Measurements from ENCODE around the gene LLGL2.

Gene LLGL2

DNA sequence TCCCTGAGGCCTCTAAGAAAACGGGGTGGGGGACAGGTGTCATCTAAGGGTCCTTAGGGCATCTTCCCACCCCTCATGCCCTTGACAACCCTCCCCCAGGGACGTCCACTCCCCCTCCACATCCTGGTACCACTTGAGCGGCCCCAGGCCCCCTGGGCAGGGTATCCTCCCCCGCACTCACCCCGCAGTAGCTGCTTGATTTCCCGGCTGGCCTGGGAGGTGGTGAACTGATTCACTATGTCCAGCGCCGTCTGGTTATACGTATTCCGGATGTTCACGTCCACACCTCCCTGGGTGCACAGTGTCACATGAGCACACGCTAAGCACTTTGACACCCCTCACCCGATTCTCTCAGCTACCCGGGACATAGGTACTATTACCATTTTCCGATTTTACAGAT is 19.9 kb upstream of the LLGL2 start:
- FAIRE-seq = no peak
- no peak for DNase-seq (ENCODE audit: extremely low spot score, insufficient read length, low read depth)

DNA sequence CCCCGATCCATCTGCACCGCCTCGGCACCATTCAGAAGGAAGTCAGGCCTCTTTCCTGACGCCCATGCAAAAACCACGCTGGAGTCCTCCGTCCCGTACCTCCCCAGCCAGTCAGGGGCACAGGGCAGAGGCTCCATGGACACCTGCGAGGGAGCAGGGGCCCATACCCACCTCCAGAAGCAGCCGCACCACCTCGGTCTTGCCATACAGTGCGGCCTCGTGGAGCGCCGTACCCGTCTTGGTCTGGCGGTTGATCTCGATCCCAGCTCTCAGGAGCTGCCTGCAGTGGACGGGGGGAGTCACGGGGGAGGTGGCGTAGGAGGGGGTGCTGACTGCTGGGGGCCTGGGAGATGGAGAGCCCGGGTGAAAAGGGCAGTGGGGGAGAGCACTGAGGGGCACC is 19.4 kb upstream of the LLGL2 start:
- DNase-seq (ENCODE audit: extremely low spot score, insufficient read length, low read depth) (no peak), FAIRE-seq (no peak)

DNA sequence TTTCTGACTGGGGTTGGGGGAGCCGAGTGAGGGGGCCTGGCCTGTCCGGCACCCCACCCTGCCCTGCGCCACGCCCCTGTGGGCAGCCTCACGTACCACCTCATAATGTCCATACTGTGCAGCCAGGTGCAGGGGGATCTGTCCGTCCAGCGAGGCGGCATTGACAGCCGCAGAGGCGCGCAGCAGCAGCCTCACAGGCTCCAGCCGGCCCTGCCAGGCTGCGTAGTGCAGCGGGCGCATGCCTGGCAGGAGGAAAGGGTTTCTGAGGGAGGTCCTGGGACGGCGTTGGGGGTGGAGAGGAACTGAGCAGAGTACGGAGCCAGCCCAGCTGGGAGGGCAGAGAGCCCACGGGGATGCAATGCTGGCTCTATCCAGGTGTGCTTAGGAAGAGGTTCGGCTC is 18.6 kb upstream of the LLGL2 start:
- FAIRE-seq (no peak), DNase-seq (ENCODE audit: extremely low spot score, insufficient read length, low read depth) (no peak)

DNA sequence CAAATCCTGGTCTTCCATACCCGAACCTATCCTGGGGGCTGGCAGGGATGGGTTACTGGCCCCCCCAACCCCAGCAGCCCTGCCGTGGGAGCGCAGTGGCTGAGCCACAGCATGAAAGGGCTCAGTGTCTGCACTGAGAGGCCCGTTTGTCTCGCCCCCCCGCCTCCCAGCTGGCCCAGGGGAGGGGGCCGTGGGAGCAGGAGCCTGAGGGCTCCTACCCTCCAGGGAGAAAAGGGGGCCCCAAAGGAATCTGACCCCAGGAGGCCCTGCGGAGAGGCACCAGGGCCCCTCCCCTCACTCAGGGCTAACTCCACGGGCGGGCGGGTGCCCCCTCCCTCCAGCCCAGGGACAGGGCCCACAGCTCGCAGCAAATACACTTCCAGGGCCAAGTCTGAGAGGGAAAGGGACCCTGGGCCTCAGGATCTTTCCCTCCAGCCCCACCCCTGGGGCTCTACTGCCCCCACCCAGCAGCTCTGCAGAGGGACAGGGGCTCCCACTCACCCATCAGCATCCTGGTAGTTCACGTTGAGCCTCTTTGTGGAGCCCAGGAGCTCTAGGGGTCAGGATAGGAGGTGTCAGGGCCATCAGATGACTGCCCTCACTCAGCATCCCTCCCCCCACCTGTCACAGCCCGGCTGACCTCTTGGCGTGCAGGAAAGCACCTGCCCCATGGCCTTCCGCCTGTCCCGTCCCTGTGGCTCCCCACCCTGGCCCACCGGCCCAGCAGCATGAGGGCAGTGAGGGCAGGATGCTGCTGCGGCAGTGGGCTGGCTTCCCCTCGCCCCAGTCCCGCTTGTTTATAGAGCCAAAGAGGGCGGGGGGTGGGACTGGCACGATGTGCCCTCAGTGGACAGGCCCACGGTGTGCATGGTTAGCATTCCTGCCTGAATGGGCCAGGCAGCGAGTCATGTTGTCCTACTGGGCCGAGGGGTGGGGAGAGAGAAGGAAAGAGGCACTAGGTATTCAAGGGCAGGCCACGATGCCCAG is 17.5 kb upstream of the LLGL2 start:
- DNase-seq (ENCODE audit: extremely low spot score, insufficient read length, low read depth) (no peak), FAIRE-seq (no peak)

DNA sequence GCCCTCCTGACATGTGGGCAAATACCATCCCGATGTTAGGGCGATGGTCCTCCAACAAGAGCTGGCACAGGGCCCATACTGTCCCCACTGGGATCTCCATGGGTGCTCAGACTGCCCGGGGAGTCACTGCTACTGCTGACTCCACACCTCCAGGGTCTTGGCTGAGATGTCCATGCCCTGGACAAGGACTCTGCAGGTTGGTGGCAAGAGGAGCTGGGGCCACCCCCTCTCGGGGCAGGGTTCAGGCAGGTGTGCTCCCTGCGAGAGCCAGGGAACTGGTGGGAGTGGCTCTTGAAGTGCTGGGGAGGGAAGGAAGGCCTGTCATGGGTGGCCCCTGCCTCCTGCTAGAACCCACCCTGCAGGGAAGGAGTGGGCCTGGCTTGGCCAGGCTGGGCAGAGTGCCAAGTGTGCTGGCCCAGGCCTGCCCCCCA is 16.6 kb upstream of the LLGL2 start:
- DNase-seq (ENCODE audit: extremely low spot score, insufficient read length, low read depth) = no peak
- no peak for FAIRE-seq

DNA sequence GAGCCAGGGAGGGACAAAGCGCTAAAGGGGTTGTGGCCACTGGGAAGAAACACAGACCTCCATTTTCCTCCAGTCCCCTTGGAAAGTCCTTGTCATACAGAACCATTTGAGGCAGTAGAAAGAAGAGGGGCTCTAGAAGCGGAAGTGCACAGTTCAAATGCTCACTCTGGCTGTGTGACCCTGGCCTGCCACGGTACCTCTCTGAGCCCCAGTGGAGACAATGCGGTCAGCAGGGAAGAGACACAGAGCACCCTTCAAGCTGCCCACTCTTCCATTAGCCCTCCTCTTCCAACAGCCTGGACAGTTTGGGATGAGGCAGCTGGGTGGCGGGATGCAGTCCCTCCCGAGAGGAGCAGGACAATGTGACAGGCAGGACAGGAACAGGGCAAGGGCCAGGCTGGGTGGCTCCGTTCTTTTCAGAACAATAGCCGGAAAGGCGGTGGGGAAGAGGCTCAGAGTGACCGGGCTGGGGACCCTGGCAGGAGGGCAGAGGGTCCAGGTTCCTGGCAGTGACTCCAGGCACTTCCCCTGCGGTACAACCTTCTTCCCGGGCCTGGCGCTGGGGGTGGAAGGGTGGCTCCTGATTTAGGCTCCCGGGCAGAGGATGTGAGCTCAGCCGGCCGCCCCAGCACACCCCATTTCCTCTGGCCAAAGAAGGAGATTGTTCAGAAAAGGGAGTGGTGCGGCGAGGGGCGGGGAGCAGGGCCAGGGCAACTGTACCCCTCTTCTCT is 15.8 kb upstream of the LLGL2 start:
- DNase-seq (ENCODE audit: extremely low spot score, insufficient read length, low read depth) (no peak), FAIRE-seq (no peak)

DNA sequence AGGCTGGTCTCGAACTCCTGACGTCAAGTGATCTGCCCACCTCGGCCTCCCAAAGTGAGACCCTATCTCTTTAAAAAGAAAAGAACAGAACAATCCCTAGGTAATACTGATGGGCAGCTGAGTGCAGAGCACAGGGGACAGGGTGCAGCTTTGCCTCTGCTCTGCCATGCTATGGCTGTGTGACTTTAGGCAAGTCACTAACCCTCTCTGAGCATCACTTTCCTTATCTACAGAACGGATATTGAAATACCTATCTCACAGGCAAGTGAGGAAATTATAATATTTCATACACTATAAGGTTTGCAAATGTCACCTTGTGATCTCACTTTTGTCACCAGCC is 14.3 kb upstream of the LLGL2 start:
- no peak for FAIRE-seq

DNA sequence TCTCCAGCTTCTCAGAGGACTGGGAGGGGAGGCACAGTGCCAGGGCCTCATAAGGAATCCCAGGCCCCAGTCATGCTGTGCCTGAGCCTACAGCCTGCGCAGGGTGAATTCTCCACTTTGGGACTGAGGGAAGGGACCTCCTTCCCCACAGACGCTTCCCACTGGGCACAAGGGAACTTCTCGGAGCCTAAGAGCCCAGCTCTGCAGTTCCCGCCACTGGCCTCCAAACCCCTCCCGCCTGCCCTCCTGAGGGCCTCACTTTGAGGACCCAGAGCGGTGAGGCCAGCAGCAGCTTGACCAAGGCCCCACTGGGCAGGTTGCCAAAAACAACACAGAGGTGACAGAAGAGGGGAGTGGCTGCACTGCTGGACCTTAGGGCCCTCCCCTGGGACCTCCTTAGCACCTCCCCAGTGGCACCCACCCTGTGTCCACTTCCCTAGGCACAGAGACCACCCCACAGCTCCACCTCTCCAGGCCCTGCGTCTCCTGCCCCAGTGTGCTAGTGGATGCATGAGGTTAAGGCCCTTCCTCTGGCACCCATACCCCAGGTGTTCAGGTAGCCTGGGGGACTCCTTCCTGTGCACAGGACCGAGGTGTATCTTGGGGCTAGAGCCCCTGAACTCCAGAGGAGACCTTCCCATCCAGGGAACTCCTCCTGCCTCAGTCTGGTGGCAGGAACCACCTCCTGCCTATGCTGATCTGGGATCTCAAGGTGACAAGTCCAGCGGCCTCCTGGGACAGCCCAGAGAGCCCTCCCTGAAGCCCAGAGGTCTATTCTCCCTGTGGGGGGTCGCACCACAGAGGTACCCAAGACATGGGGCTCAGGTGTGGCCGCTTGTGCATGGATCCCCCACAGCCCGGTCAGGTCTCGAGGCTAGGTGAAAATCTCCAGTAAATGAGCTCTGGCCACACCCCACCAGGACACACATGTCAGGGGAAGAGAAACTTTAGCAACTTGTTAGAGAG is 13.6 kb upstream of the LLGL2 start:
- DNase-seq (ENCODE audit: extremely low spot score, insufficient read length, low read depth) = no peak
- FAIRE-seq = no peak

More for the DNA sequence above, 14.3 kb upstream of the LLGL2 start:
- no peak for DNase-seq (ENCODE audit: extremely low spot score, insufficient read length, low read depth)

DNA sequence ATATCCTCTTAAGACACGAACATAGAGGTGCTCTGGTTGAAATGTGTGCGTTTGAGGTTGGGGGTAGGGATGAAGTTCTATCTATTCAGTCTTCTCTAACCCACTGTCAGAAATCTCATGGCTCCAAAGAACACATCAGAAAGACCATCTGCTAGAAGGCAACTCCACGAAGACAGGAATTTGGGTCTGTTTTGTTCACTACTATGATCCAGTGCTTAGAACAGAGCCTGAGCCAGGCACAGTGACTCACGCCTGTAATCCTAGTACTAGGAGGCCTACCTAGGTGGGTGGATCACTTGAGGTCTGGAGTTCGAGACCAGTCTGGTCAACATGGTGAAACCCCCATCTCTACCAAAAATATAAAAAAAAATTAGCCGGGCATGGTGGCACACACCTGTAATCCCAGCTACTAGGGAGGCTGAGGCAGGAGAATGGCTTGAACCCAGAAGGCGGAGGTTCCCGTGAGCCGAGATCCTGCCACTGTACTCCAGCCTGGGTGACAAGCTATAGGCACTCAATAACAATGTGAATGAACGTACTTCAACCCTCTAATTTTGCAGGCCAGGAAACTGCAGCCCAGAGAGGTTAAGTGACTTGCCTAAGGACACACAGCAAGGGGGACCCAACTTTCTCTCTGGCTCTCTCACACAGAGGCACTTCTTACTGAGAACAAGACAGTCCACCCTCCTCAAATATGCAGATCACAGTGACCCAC is 12.4 kb upstream of the LLGL2 start:
- no peak for FAIRE-seq
- DNase-seq (ENCODE audit: extremely low spot score, insufficient read length, low read depth) = no peak

DNA sequence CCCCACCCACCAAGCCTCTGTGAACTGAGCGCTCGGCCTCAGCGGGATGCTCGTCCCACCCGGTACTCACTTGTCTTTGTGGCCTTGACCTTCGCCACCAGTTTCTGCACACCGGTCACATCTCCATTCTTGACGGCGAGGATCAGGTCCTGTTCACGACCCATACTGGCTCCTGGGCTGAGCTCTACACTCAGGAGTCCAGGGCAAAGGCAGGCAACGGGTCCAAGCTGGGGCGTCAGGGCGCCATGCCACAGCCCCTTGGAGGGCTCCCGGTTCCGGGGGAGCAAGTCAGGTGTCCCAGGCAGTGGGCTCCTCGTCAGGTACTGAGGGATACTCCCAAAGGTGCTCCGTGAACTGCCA is 11.9 kb upstream of the LLGL2 start:
- FAIRE-seq (no peak), DNase-seq (ENCODE audit: extremely low spot score, insufficient read length, low read depth) (no peak)

DNA sequence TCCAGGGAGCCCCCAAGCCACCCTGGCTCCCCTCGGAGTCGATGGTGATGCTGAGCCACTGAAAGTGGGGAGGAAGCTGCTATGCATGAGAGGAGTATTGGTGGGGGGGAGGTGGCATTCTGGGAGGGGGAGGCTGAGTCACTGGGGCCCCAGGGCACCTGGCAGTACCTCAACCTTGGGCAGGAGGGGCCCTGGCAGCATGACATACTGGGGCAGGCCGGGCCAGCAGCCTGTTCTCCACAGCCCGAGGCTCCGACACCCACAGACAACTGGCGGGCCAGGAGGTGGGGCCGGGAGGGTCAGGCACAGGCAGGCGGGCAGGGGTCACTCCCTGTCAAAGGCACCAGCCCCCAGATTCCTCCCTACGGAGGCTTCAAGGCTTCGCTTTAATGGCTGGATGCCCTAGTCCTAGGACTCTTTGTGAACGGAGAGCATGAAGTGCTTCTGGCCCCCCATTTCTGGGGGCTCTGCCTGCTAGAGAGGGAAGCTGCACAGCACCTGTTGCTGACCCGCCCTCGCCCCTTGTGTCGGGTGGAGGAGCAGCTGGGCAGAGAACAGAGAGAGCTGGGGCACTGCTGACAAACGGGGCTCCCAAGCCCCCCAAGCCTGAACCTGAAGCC is 11.1 kb upstream of the LLGL2 start:
- FAIRE-seq = no peak
- DNase-seq (ENCODE audit: extremely low spot score, insufficient read length, low read depth) = no peak

DNA sequence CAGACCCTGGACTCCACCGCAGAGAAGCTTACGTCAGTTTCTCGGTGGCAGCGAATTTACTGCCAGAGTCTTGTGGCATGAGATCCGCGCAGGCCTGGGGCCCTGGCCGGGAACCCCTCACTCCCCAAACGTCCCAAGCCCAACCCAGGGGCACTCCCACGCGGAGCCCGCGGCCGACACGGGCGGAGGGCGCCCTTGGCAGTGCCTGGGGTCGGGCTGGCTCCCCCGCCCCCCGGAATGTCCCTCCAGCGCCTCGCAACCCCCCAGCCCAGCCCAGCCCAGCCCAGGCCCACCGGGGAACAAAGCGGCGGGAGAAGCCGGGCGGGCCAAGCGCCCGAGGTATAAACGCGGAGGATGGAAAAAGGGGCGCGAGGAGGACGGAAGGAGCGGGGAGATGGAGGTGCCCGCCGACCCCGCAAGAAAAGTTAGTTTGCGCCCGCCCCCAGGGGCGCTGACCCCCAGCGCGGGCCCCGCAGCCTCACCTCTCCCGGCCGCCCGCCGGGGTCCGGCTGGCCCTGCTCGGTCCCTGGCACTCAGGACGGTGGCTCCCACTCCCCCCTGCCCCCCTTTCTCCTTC is 10.5 kb upstream of the LLGL2 start:
- FAIRE-seq (no peak), DNase-seq (ENCODE audit: extremely low spot score, insufficient read length, low read depth) (no peak)

DNA sequence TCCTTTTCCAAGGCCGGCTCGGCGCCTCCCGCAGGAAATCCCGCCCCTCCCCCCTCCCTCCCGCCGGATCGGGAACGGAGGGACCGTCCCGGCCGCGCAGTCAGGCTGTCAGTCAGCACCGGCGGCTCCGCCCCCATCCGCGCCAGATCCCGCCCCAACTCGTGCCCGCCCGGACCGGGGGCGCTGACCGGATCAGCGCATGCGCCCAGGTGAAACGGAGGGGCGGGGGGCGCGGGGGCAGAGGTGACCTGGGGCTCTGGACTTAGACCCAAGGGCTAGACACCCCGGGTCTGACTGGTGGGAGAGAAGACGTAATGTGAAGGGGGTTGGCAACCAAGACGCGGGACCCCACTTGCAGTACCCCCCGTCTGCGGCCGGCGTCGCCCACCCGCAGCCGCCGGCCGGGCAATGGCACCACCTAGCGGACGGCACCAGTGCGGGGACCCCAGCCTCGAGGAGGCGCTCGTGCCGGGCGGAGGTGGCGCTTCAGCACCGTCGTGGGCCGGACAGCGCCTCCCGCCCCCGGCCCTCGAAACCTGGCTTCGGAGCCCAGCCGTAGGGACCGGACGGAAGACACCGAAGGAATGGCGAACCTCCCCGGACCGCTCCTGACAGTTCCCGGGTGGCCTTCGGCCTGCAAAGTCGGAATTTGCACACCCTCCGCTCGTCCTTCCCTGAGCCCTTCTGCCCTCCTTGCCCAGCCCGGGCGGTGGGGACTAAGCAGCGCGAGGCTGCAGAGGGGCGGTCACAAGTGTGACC is 9.8 kb upstream of the LLGL2 start, which contains the start of gene CASKIN2:
Gene CASKIN2, minus strand, starts transcription at position 42 of the 759 bp plus-strand sequence. CDS start 1,733 bp downstream, outside the sequence.
- DNase-seq (ENCODE audit: extremely low spot score, insufficient read length, low read depth) (peak; percentile 86), FAIRE-seq (peak; percentile 49)

DNA sequence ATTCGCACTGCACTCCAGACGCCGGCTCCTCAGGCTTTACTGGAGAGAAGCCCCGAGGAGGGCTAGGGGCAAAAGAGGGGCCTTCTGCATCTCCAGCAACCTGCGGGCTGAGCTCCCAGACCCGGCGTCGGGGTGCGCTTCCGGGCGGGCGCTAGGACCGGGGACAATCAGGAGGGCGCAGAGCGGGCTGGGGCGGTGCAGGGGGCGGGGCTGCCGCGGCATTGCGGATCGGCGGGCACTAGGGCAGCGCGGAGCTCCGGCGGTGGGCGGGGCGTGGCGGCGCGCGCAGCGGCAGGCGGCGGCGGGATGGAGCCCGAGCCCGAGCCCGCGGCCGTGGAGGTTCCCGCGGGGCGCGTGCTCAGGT is 9.3 kb upstream of the LLGL2 start, which contains the start of gene TSEN54:
Gene TSEN54, plus strand, starts transcription at position 274 of the 364 bp plus-strand sequence. Its CDS starts 33 bp downstream, at position 307.
- DNase-seq (ENCODE audit: extremely low spot score, insufficient read length, low read depth) (peak; percentile 99), FAIRE-seq (peak; percentile 78)

DNA sequence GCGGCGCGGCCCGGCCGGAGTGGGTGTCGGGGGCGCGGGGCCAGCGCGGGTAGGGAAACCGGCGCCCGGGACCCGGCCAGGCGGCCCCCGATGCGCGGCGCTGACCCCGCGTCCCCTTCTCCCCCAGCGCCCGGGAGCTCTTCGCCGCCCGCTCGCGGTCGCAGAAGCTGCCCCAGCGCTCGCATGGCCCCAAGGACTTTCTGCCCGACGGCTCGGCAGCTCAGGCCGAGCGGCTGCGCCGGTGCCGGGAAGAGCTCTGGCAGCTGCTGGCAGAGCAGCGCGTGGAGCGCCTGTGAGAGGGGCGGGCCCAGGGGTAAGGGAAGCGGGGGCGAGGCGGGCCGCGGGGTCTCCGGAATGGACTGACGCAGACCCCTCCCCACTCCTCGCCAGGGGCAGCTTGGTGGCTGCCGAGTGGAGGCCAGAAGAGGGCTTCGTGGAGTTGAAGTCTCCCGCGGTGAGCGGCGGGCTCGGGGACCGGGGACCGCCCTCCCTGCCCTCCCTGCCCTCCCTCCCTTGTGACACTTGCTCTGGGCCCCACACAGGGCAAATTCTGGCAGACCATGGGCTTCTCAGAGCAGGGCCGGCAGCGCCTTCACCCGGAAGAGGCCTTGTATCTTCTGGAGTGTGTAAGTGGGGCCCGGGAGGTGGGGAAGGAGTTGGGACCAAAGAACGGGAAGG is 8.7 kb upstream of the LLGL2 start:
- FAIRE-seq (no peak), DNase-seq (ENCODE audit: extremely low spot score, insufficient read length, low read depth) (no peak)

DNA sequence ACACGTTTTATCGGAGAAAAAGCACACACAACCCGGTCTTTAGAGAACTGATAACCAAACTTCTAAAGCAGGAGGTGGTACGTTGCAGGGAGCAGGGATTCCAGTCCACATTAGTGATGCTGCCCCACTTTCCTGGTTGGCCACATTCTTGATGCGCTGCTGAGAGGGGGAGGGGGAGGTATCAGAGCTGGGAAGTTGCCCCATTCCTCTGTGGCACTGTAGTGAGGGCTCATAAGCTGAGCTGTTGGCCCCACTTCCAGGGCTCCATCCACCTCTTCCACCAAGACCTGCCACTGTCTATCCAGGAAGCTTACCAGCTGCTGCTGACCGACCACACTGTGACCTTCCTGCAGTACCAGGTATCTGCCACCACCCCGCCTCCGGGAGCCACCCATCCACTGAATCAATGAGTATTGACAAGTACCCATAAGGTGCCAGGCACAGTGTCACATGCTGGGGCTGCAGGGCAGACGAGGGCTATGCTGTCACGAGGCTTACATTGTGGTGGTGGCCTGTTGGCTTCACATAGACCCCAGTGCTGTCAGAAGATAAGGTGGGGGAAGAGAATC is 8.1 kb upstream of the LLGL2 start:
- DNase-seq (ENCODE audit: extremely low spot score, insufficient read length, low read depth) (no peak), FAIRE-seq (peak; percentile 48)

DNA sequence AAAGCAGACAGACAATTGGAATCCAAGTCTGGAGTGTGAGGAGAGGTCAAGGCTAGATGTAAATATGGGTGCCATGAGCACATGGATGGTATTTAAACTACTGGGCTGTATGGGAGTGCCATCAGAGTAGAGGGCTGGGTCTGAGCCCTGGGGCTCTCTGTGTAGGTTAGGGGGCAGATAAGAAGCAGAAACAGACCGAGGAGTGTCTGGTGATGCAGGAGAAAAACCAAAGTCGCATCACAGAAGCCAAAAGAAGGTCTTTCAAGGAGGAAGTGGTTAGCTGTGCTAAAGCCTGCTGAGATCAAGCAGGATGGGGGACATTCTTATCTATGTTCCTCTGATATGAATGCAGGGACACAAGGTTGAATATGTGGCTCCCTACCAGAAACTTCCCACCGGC is 7.3 kb upstream of the LLGL2 start:
- FAIRE-seq (peak; percentile 84), DNase-seq (ENCODE audit: extremely low spot score, insufficient read length, low read depth) (no peak)

Data from GM18507 (cell line).